ENCODE results near the gene SV2C. TPM values are rescaled to one million over a fixed set of nuclear protein-coding genes. Genes with fewer than 3 reads are reported as not detected.

Gene SV2C
- total RNA-seq, 3 donors from 2014 or later, result 0.54 to 1.2 (median 0.58) TPM

DNA sequence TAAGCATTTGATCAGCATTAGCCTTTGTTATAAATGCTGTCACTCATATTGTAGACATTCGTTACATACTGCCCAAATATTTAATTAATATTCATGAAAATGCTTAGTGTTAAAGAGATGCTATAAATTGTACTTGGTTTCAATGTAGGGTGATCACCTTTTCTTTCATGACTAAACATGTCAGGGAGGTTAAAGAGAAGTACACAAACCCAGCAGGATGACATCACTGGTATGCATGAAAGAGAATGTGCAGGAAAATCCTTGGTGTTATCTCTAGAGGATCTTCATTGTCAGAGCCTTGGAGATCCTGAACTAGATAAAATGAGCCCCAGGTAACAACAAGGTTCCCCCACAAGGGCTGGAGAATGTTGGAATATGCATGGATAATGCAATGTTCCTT is 33.0 kb upstream of the SV2C start:
- TF ChIP-seq, protein P1, sequence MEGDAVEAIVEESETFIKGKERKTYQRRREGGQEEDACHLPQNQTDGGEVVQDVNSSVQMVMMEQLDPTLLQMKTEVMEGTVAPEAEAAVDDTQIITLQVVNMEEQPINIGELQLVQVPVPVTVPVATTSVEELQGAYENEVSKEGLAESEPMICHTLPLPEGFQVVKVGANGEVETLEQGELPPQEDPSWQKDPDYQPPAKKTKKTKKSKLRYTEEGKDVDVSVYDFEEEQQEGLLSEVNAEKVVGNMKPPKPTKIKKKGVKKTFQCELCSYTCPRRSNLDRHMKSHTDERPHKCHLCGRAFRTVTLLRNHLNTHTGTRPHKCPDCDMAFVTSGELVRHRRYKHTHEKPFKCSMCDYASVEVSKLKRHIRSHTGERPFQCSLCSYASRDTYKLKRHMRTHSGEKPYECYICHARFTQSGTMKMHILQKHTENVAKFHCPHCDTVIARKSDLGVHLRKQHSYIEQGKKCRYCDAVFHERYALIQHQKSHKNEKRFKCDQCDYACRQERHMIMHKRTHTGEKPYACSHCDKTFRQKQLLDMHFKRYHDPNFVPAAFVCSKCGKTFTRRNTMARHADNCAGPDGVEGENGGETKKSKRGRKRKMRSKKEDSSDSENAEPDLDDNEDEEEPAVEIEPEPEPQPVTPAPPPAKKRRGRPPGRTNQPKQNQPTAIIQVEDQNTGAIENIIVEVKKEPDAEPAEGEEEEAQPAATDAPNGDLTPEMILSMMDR (IDR thresholded peaks at IDR 0.05), result no peak
- no peaks in the 10 kb centered on the region for H3K36me3 ChIP-seq (ENCODE audit: low read depth)
- H3K9me3 ChIP-seq, result no peaks in the 10 kb centered on the region
- no peak overlapping the region for H3K4me3 ChIP-seq
- DNase-seq, result no peak
- ATAC-seq, result no peak
- intact Hi-C loops (cut with DNase I, micrococcal nuclease), result no loop called here
- no peaks in the 10 kb centered on the region for H3K4me1 ChIP-seq (ENCODE audit: low read depth)

- TF ChIP-seq, protein P1 (IDR thresholded peaks at IDR 0.05), result no peak
- Histone ChIP-seq H3K4me1 (ENCODE audit: low read depth) (peaks cover 4% of the 10 kb centered on the region), H3K4me3 (no peak overlapping the region), H3K9me3 (no peaks in the 10 kb centered on the region), H3K36me3 (ENCODE audit: low read depth) (no peaks in the 10 kb centered on the region)
- ATAC-seq, result peak; percentile 71
- intact Hi-C loops (cut with DNase I, micrococcal nuclease), result no loop called here
- peak in 1 of 3 donors; percentile 47 for DNase-seq
These were observed 20.6 kb upstream of the SV2C start for GRCh38 chr5:76062502-76063041.

GRCh38 chr5:76065258-76065657 is 17.9 kb upstream of the SV2C start:
- intact Hi-C loops (cut with DNase I, micrococcal nuclease), result no loop called here
- ATAC-seq, result peak; percentile 56
- Histone ChIP-seq H3K9me3 (no peaks in the 10 kb centered on the region), H3K36me3 (ENCODE audit: low read depth) (no peaks in the 10 kb centered on the region), H3K4me1 (ENCODE audit: low read depth) (peaks cover 4% of the 10 kb centered on the region), H3K4me3 (no peak overlapping the region)
- no peak for DNase-seq
- TF ChIP-seq, protein P1 (IDR thresholded peaks at IDR 0.05), result no peak

DNA sequence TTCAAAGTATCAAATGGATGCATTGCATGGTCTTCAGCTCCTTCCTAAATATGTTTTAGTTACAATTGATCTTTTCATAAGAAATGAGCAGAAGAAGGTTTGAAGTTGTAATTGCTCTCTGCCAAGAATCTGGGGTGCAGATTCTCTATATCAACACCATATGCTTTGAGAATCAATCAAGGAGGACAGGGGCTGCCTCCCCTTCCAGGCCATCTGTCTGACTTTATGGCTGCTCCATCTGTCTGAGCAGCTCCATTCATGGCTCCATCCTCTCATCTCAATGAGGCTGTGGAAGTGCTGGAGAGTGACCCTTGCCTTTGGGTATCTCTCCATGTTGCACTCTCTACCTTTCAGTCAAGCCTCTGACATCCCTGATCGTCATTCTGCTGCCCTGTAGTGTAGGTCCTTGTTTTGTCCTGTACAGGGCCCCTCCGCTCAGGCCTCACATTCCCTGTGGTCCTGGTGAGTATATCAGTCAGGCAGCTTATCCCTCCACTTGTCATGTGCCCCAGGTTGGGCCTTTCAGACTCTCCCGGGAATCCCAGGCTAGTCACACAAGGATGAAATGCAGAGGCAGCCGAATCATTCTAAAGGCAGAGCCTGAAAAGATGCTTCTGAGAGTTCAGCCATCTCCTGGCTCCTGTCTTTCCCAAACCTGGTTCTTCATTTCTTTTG is 14.0 kb upstream of the SV2C start:
- DNase-seq (no peak), ATAC-seq (no peak)
- Histone ChIP-seq H3K4me1 (ENCODE audit: low read depth) (no peaks in the 10 kb centered on the region), H3K4me3 (no peak overlapping the region), H3K36me3 (ENCODE audit: low read depth) (no peaks in the 10 kb centered on the region), H3K9me3 (no peaks in the 10 kb centered on the region)
- intact Hi-C loops (cut with DNase I, micrococcal nuclease), result no loop called here
- TF ChIP-seq, protein P1 (IDR thresholded peaks at IDR 0.05), result no peak

- Histone ChIP-seq H3K9me3 (no peaks in the 10 kb centered on the region), H3K36me3 (ENCODE audit: low read depth) (no peaks in the 10 kb centered on the region), H3K4me1 (ENCODE audit: low read depth) (no peaks in the 10 kb centered on the region), H3K4me3 (no peak overlapping the region)
- DNase-seq, result peak in 2 of 3 donors; percentile 39 to 69
- peak; percentile 83 for ATAC-seq
- TF ChIP-seq, protein P1 (IDR thresholded peaks at IDR 0.05), result peak; percentile 53
- intact Hi-C loops (cut with DNase I, micrococcal nuclease), result no loop called here
These were observed 8.6 kb upstream of the SV2C start for GRCh38 chr5:76074487-76075065.

Measured in mucosa of descending colon (tissue), 3 donors.